Esophagus muscularis mucosa (tissue), 2 donors: ENCODE data around the gene MOGAT2.

Experiments
- EP300 ChIP-seq: sonication (generic); formaldehyde crosslinking; IDR thresholded peaks from one replicate; pipeline ENCODE4 v1.6.1; 2017; ENCODE audit warnings: antibody characterized with exemption
- POLR2A ChIP-seq: fragments of 450-650 bp; IDR thresholded peaks from one replicate; pipeline ENCODE4 v1.6.1; 2017; ENCODE audit warnings: antibody characterized with exemption, moderate library complexity, mild to moderate bottlenecking, low read depth

DNA sequence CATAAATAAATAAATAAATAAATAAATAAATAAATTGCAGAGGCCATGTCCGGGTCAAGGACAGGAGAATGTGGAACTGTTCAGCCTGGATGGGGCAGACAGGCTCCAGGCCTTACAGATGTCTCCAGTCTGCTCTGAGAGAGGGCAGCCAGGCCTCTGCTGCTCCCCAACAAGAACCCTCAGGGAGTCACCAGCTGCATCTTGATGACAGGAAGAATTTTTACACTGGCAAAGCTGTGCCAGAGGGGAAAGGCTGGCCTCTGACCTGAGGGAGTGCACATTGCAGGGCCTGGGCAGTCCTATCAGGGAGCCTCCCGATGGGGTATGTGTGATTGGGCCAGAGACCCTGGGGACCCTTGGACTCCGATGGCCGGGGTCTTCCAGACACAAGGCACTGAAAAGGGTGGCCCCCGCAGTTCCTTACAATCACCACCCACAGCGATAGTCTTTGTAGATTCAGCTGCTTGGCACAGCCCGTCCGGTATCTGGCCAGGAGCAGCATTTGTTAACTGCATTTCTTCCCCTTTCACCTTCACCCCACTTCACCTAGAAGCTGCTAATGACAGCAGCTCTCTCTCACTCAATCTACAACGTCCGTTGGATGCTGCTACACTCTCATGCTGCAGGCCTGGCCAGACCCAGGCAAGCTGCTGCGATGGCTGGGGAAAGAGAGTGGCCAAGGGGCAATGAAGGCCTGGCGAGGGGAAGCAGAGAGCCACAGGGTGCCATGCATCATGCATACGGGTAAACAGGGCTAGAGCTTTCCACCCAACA is 8.1 kb downstream of the MOGAT2 start:
- no peak for TF ChIP-seq POLR2A
- TF ChIP-seq EP300 = no peak
